HG03045 (cell line): ENCODE data around the gene USP16.

Source experiments
- ATAC-seq: cut with Tn5 transposase; IDR thresholded peaks from one replicate; pipeline ENCODE4 v1.9.1; 2021; ENCODE audit warnings: mild to moderate bottlenecking, moderate library complexity; ENCODE audit not compliant: unreplicated experiment

USP16 gene

GRCh38 chr21:29082046-29082815, 57.8 kb downstream of the USP16 start:
- ATAC-seq: no peak

- ATAC-seq: no peak
These were observed 58.8 kb downstream of the USP16 start for GRCh38 chr21:29083306-29083705.

DNA sequence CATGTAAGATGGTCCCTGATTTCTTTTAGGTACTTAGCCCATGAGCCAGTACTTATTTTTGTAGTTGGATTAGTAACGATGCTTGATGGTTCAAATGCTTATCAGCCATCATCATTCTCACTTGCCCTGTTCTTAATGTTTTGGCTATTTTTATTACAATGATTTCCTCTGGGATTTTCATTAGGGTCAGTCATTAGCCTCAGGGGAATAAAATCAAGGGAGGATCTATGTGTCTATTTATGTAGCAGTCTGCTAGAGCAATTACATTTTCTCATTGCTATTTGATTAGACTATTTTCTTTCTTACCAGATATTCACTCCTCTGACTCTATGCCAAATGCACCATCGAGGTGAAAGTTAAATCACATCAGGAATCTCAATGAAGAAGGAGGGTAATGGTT, 59.9 kb downstream of the USP16 start:
- ATAC-seq: no peak

GRCh38 chr21:29085106-29085752, 60.8 kb downstream of the USP16 start:
- ATAC-seq: no peak

DNA sequence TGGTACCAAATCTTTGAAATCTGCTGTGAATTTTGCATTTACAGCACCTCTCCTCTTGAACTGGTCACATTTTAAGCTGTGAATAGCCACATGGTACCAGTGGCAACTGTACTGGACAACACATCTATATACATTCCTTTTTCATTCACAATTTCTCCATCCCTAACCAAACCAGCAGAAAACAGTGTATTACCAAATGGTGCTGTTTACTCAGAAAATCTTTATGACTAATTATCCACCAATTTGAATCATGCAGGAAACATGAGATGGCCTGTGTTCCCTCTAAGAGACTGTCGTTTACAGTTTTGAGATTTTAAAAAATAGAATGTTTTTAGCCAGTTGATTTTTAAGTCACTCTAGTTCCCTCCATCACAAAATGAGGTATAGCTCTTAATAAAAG, 66.6 kb downstream of the USP16 start:
- no peak for ATAC-seq

- no peak for ATAC-seq
These were observed 67.9 kb downstream of the USP16 start for GRCh38 chr21:29092102-29092959.

GRCh38 chr21:29096218-29097015, 71.9 kb downstream of the USP16 start:
- no peak for ATAC-seq

DNA sequence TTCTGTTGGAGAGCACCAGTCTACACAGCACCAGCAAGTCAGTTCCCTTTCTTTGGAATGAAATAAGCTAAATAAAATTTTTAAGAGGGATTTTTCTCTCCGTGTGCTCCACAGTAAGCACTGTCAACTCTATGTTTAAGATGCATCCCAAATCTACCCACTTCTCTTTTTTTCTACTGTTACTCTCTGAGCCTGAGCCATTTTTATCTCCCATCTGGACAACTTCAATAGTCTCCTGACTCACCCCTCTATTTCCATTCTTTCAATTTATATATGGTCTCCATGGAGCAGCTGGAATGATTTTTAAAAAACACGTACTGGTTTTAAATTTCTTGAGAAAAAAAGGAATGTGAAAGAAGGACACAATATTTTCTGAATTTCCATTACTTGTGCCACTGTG, 73.7 kb downstream of the USP16 start:
- ATAC-seq: no peak

GRCh38 chr21:29102791-29103257, 78.4 kb downstream of the USP16 start:
- no peak for ATAC-seq
